Activated CD8-positive, alpha-beta T cell treated with anti-CD3 and anti-CD28 coated beads, Interleukin-2, amount 10 ng/mL, durations not matched to agents 7 days and 5 days (primary cell): ENCODE measurements around the gene RPEL1. TPM values are rescaled to one million over a fixed set of nuclear protein-coding genes. Genes with fewer than 3 reads are reported as not detected.
"Not testable (repeated sequence)": the region's sequence is repeated elsewhere in the genome, so short reads cannot be mapped to it uniquely, and the experiment has no call there.

Experiments used
- ATAC-seq: fragments of 150-1000 bp; cut with Tn5 transposase; one replicate; pipeline ENCODE4 v1.10.0; 2021; ENCODE audit warnings: moderate library complexity
- CTCF ChIA-PET: fragments of 350-600 bp; sonication (Branson Sonifier 250); formaldehyde crosslinking; loops from one replicate; lab custom pipeline; 2021; ENCODE audit warnings: antibody characterized with exemption; lab: Charles Lee
- POLR2A ChIA-PET: fragments of 350-600 bp; sonication (Branson Sonifier 250); formaldehyde crosslinking; loops from one replicate; lab custom pipeline; 2021; ENCODE audit warnings: antibody characterized with exemption; lab: Charles Lee
- DNase-seq: peaks from one replicate; pipeline ENCODE4 v3.0.0-alpha.2; 2020
- H3K27ac Mint-ChIP-seq: one replicate; pipeline ENCODE4 v1.8.0; 2021; ENCODE audit warnings: mild to moderate bottlenecking, mixed read lengths
- H3K27me3 Mint-ChIP-seq: one replicate; pipeline ENCODE4 v1.8.0; 2021; ENCODE audit warnings: low read depth, mixed read lengths
- H3K36me3 Mint-ChIP-seq: one replicate; pipeline ENCODE4 v1.8.0; 2021; ENCODE audit warnings: low read depth, mixed read lengths
- H3K4me1 Mint-ChIP-seq: one replicate; pipeline ENCODE4 v1.8.0; 2021; ENCODE audit warnings: low read depth, mixed read lengths
- H3K4me3 Mint-ChIP-seq: one replicate; pipeline ENCODE4 v1.8.0; 2021; ENCODE audit warnings: mild to moderate bottlenecking, mixed read lengths
- H3K9me3 Mint-ChIP-seq: one replicate; pipeline ENCODE4 v1.8.0; 2022; ENCODE audit warnings: mixed read lengths; ENCODE audit not compliant: insufficient read depth
- total RNA-seq, 2 experiments: library from RNA; stranded (reverse); gene quantifications; one replicate each; pipeline ENCODE4 v1.2.3, GENCODE V29; 2021

The RPEL1 gene
- total RNA-seq, 2 experiments from 2014 or later, result 0.16 TPM; not detected in 1

DNA sequence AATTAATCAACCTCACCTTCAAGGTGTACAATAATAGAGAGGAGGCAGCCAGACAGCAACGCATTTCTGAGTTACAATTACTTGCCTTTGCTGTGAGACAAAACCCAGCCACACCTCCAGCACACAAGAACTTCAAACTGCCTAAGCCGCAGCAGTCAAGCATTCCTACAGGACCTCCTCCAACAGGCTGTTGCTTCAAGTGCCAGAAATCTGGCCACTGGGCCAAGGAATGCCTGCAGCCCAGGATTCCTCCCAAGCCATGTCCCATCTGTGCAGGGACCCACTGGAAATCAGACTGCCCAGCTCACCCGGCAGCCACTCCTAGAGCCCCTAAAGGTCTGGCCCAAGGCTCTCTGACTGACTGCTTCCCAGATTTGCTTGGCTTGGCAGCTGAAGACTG, 38.0 kb upstream of the RPEL1 start:
- H3K27me3 Mint-ChIP-seq, H3K4me3 Mint-ChIP-seq, H3K27ac Mint-ChIP-seq, DNase-seq, CTCF ChIA-PET, ATAC-seq, H3K9me3 Mint-ChIP-seq, POLR2A ChIA-PET, H3K36me3 Mint-ChIP-seq, H3K4me1 Mint-ChIP-seq: not testable (repeated sequence)

DNA sequence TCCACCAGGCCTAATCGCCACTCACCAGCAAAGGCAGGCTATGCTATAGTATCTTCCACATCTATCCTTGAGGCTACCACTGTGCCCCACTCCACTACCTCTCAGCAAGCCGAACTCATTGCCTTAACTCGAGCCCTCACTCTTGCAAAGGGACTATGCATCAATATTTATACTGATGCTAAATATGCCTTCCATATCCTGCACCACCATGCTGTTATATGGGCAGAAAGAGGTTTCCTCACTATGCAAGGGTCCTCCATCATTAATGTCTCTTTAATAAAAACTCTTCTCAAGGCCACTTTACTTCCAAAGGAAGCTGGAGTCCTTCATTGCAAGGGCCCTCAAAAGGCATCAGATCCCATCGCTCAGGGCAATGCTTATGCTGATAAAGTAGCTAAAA, 35.4 kb upstream of the RPEL1 start:
- CTCF ChIA-PET, H3K27me3 Mint-ChIP-seq, ATAC-seq, POLR2A ChIA-PET, H3K27ac Mint-ChIP-seq, H3K36me3 Mint-ChIP-seq, H3K4me3 Mint-ChIP-seq, H3K4me1 Mint-ChIP-seq, DNase-seq, H3K9me3 Mint-ChIP-seq: not testable (repeated sequence)

DNA sequence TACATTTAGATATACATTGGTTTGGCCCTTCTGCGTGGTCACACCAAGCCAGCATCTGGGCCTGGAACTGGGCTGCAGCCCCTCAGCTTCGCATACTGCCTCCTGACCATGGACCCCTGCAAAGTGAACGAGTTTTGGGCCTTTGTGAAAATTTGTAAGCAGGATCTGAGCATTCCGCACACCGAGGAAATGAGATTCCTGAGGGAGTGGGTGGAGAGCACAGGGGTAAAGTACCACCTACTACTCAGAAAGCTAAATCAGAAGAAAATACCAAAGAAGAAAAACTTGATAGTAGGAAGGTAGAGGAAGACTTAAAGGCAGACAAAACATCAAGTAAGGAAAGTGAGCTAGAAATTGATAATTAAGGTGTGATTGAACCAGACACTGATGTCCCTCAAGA, 30.1 kb upstream of the RPEL1 start:
- Mint-ChIP-seq H3K36me3 (no peaks in the 10 kb centered on the region), H3K9me3 (no peaks in the 10 kb centered on the region), H3K4me3 (no peak overlapping the region), H3K4me1 (no peaks in the 10 kb centered on the region), H3K27ac (no peak overlapping the region), H3K27me3 (peaks cover 4% of the 10 kb centered on the region)
- POLR2A ChIA-PET, result no interaction called here
- DNase-seq (no peak), ATAC-seq (no peak)
- CTCF ChIA-PET, result no interaction called here

DNA sequence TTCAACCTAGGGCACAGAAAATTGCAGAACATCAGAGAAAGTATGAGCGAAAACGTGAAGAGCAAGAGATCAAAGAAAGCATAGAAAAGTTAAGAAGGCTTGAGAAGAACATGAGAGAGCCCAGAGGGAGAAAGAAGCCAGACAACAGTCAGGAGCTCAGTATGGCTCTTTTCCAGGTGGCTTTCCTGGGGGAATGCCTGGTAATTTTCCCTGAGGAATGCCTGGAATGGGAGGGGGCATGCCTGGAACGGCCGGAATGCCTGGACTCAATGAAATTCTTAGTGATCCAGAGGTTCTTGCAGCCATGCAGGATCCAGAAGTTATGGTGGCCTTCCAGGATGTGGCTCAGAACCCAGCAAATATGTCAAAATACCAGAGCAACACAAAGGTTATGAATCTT, 29.3 kb upstream of the RPEL1 start:
- H3K27ac Mint-ChIP-seq, CTCF ChIA-PET, H3K4me1 Mint-ChIP-seq, H3K9me3 Mint-ChIP-seq, DNase-seq, H3K4me3 Mint-ChIP-seq, H3K27me3 Mint-ChIP-seq, H3K36me3 Mint-ChIP-seq, ATAC-seq, POLR2A ChIA-PET: not testable (repeated sequence)

DNA sequence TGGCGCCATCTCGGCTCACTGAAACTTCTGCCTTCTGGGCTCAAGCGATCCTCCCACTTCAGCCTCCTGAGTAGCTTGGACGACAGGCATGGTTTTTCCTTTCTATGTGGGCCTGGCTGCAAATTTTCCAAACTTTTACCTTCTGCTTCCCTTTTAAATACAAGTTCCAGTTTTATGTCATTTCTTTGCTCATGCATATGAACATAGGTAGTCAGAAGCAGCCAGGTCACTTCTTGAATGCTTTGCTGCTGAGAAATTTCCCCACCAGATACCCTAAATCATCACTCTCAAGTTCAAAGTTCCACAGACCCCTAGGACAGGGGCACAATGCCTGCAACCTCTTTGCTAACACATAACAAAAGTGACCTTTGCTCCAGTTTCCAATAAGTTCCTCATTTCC, 21.6 kb upstream of the RPEL1 start:
- no peak overlapping the region for H3K4me3 Mint-ChIP-seq
- no peak for DNase-seq
- H3K36me3 Mint-ChIP-seq, result no peaks in the 10 kb centered on the region
- no peaks in the 10 kb centered on the region for H3K4me1 Mint-ChIP-seq
- ChIA-PET POLR2A (no interaction called here), CTCF (no interaction called here)
- no peaks in the 10 kb centered on the region for H3K27me3 Mint-ChIP-seq
- no peak for ATAC-seq
- no peak overlapping the region for H3K27ac Mint-ChIP-seq
- peaks cover 10% of the 10 kb centered on the region for H3K9me3 Mint-ChIP-seq

DNA sequence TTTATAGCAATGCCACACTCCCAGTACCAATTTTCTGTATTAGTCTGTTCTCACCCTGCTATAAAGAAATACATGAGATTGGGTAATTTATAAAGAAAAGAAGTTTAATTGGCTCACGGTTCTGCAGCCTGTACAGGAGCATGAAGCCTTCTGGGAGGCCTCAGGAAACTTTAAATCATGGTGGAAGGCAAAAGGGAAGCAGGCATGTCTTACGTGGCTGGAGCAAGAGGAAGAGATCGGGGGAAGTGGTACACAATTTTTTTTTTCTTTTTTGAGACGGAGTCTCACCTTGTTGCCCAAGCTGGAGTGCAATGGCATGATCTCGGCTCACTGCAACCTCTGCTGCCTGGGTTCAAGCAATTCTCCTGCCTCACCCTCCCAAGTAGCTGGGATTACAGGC, 21.0 kb upstream of the RPEL1 start:
- CTCF ChIA-PET, result interaction anchor here (0.8 kb wide), 1 partner anchor 15 kb away, joined by 3 read pairs; no protein-coding TSS in a partner anchor
- H3K36me3 Mint-ChIP-seq, H3K4me1 Mint-ChIP-seq, H3K27me3 Mint-ChIP-seq, H3K4me3 Mint-ChIP-seq, DNase-seq, H3K9me3 Mint-ChIP-seq, H3K27ac Mint-ChIP-seq, POLR2A ChIA-PET, ATAC-seq: not testable (repeated sequence)

DNA sequence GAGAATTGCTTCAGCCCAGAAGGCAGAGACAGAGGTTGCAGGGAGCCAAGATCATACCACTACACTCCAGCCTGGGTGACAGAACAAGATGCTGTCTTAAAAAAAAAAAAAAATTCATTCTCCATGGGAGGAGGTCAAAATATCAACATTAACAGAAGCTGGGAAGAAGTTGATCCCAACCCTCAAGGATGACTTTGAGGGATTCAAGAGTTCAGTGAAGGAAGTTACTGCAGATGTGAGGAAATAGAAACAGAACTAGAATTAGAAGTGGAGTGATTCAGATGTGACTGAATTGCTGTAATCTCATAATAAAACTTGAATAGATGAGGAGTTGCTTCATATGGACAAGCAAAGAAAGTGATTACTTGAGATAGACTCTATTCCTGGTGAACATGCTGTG, 19.7 kb upstream of the RPEL1 start:
- Mint-ChIP-seq H3K4me3 (no peak overlapping the region), H3K27me3 (no peaks in the 10 kb centered on the region), H3K4me1 (no peaks in the 10 kb centered on the region), H3K27ac (no peak overlapping the region), H3K36me3 (no peaks in the 10 kb centered on the region), H3K9me3 (peaks cover 10% of the 10 kb centered on the region)
- ATAC-seq (no peak), DNase-seq (no peak)
- ChIA-PET POLR2A (no interaction called here), CTCF (interaction anchor here (2.4 kb wide), 1 partner anchor 18 kb away, joined by 8 read pairs; no protein-coding TSS in a partner anchor)

DNA sequence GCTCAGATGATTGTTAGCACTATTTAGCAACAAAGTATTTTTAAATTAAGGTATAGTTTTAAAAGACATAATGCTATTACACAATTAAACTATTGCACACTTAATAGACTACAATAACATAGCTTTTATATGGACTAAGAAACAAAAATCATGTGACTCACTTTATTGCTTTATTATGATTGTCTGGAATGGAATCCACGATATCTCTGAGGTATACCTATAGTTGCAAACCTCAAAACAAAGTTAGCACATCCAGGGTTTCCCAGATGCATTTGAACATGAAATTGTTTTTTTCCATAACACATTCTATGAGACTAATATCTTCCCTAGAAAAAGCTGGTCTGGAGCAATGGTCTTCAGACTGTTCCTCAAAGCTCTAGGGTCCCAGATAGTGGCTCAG, 18.3 kb upstream of the RPEL1 start:
- CTCF ChIA-PET, result interaction anchor here (2.4 kb wide), 1 partner anchor 17 kb away, joined by 8 read pairs; no protein-coding TSS in a partner anchor
- DNase-seq (no peak), ATAC-seq (no peak)
- POLR2A ChIA-PET, result no interaction called here
- no peak overlapping the region for H3K4me3 Mint-ChIP-seq
- H3K9me3 Mint-ChIP-seq, result peaks cover 10% of the 10 kb centered on the region
- H3K4me1 Mint-ChIP-seq, result no peaks in the 10 kb centered on the region
- no peaks in the 10 kb centered on the region for H3K36me3 Mint-ChIP-seq
- H3K27ac Mint-ChIP-seq, result no peak overlapping the region
- H3K27me3 Mint-ChIP-seq, result no peaks in the 10 kb centered on the region

DNA sequence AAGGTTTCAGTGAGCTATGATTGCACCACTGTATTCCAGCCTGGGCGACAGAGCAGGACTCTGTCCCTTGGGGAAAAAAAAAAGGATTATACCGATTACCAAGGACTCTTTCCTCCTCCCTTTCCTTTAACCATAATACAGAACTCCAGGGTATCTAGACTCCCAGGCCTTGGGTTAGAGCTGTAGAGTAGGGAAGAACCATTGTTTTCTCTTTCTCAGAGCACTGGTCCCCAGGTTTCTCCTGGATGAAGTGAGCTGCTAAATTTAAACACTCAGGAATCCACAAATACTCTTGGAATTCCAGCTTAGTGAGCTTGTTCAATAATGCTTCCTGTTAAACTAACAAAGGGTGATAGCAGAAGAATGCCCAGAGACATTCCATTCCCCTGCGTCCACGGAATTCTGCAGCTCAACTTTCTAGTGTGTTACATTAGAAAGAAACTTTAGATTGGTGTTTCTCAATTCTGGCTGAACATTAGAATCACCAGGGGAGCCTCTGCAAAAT, 14.6 kb upstream of the RPEL1 start:
- no peak overlapping the region for H3K4me3 Mint-ChIP-seq
- POLR2A ChIA-PET, result interaction anchor here (0.6 kb wide), 1 partner anchor 39 kb away, joined by 10 read pairs; no protein-coding TSS in a partner anchor
- ATAC-seq, result no peak

DNA sequence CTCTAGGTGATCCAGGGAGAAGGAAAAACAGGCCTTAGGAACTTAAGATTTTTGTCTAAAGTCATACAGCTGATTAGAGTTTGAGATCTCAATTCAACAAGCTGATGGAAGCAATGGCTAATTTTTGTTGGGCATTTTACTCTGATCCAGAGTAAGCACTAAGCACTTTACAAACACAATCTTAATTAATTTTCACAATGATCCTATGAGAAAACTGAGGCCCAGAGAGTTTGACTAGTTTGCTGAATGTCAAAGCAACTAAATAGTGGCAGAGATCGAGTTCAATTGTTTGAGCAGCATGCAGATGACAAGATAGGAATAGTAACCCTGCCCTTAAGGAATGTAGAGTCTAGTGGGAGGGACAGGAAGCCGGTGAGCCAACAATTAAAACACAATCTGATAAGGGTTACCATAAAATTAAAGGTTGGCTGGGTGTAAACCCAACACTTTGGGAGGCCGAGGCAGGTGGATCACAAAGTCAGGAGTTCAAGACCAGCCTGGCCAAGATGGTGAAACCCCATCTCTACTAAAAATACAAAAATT, 13.5 kb upstream of the RPEL1 start:
- DNase-seq (no peak), ATAC-seq (no peak)
- no peak overlapping the region for H3K4me3 Mint-ChIP-seq
- CTCF ChIA-PET, result interaction anchor here (1.6 kb wide), 1 partner anchor 12 kb away, joined by 5 read pairs; no protein-coding TSS in a partner anchor
- H3K36me3 Mint-ChIP-seq, result no peaks in the 10 kb centered on the region
- no peaks in the 10 kb centered on the region for H3K4me1 Mint-ChIP-seq
- POLR2A ChIA-PET, result no interaction called here
- H3K9me3 Mint-ChIP-seq, result no peaks in the 10 kb centered on the region
- peaks cover 2% of the 10 kb centered on the region for H3K27me3 Mint-ChIP-seq
- no peak overlapping the region for H3K27ac Mint-ChIP-seq

More for the DNA sequence above, 14.6 kb upstream of the RPEL1 start:
- no peak for DNase-seq
- Mint-ChIP-seq H3K27me3 (peaks cover 2% of the 10 kb centered on the region), H3K36me3 (no peaks in the 10 kb centered on the region), H3K27ac (no peak overlapping the region), H3K9me3 (no peaks in the 10 kb centered on the region), H3K4me1 (no peaks in the 10 kb centered on the region)
- CTCF ChIA-PET, result interaction anchor here (0.7 to 1.6 kb wide), 2 partner anchors 13 to 84 kb away, joined by 3 to 5 read pairs; no protein-coding TSS in a partner anchor

DNA sequence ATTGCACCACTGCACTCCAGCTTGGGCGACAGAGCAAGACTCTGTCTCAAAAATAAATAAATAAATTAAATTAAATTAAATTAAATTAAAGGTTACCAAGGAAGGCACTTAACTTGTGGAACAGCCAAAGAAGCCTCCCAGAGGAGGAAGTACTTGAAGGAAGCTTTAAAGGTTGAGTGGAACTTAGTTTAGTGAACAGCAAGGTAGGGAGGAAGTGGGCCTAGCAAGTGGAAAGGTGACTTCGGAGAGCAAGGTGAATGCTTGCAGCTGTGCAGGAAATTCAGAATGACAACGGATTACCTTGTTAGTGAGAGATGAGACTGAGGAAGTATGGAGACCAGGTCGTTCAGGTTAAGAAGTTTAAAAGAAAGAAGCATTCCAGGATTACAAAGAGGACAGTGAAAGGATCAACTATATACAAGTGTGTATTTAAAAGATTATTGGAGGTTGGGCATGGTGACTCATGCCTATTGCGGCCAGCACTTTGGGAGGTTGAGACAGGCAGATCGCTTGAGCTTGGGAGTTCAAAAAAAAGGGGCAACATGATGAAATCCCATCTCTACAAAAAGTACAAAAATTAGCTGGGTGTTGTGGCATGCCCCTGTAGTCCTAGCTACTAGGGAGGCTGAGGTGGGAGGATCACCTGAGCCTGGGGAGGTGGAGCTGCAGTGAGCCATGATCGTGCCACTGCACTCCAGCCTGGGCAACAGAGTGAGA, 12.8 kb upstream of the RPEL1 start:
- no peaks in the 10 kb centered on the region for H3K36me3 Mint-ChIP-seq
- no peak overlapping the region for H3K27ac Mint-ChIP-seq
- H3K27me3 Mint-ChIP-seq, result peaks cover 2% of the 10 kb centered on the region
- no peak for ATAC-seq
- POLR2A ChIA-PET, result no interaction called here
- DNase-seq, result no peak
- no peaks in the 10 kb centered on the region for H3K4me1 Mint-ChIP-seq
- CTCF ChIA-PET, result no interaction called here
- H3K9me3 Mint-ChIP-seq, result no peaks in the 10 kb centered on the region
- no peak overlapping the region for H3K4me3 Mint-ChIP-seq

DNA sequence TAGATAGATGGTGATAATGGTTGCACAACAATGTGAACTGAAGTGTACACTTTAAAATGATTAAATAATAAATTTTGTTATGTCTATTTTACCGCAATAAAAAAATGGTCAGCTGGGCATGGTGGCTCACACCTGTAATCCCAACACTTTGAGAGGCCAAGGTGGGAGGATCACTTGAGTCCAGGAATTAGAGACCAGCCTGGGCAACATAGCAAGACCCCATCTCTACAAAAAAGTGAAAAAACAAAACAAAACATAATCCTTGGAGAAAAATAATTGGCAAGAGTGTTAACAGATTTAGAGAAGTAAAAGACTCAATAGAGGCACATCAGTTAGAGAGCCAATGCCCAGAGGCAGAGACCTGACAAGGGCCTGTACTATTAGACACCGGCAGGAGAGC, 9.9 kb upstream of the RPEL1 start:
- ChIA-PET POLR2A (no interaction called here), CTCF (interaction anchor here (1.5 kb wide), 1 partner anchor 9 kb away, joined by 4 read pairs; no protein-coding TSS in a partner anchor)

More for the DNA sequence above, 9.9 kb upstream of the RPEL1 start:
- DNase-seq (no peak), ATAC-seq (no peak)
- Mint-ChIP-seq H3K4me1 (peaks cover 7% of the 10 kb centered on the region), H3K9me3 (no peaks in the 10 kb centered on the region), H3K36me3 (no peaks in the 10 kb centered on the region), H3K27ac (no peak overlapping the region), H3K4me3 (no peak overlapping the region), H3K27me3 (peaks cover 2% of the 10 kb centered on the region)
